IMR-90 (cell line): ENCODE measurements around the gene IQUB. TPM values are rescaled to one million over a fixed set of nuclear protein-coding genes. Genes with fewer than 3 reads are reported as not detected.

Experiments
- ATAC-seq: fragments of 200-7000 bp; cut with Tn5 transposase; 2 replicates; pipeline ENCODE4 v1.9.1; 2020; ENCODE audit warnings: low read depth, mild to moderate bottlenecking, moderate library complexity
- BruUV-seq: library from RNA; stranded (reverse); fragments of 400-500 nt; replicated peaks from 2 replicates; lab custom pipeline; 2021; lab: Mats Ljungman, UMichigan
- CTCF ChIA-PET: fragments of 300-600 bp; formaldehyde crosslinking; extraction: SDS; loops from one replicate; lab custom pipeline; 2021; ENCODE audit warnings: antibody characterized with exemption; lab: Yijun Ruan, JAX
- POLR2A ChIA-PET: fragments of 300-600 bp; sonication (Branson Sonifier 250); formaldehyde crosslinking; loops from one replicate; lab custom pipeline; 2022; ENCODE audit warnings: antibody characterized with exemption; ENCODE audit not compliant: unreplicated experiment; lab: Charles Lee
- DNase-seq: peaks from one replicate; pipeline ENCODE4 v3.0.0; 2013
- H2AFZ ChIP-seq: replicated peaks from 2 replicates; pipeline ENCODE3; 2013; ENCODE audit warnings: low read length, mild to moderate bottlenecking; ENCODE audit not compliant: poor library complexity
- H2AK5ac ChIP-seq: 2 replicates; pipeline ENCODE4 v1.6.1; 2013; ENCODE audit warnings: low read depth, low read length, inconsistent platforms
- H2AK9ac ChIP-seq: replicated peaks from 2 replicates; pipeline ENCODE3; 2013; ENCODE audit warnings: mild to moderate bottlenecking, low read depth, low read length, moderate library complexity; ENCODE audit not compliant: poor library complexity
- H2BK120ac ChIP-seq: 2 replicates; pipeline ENCODE4 v1.6.1; 2013; ENCODE audit warnings: low read depth, low read length, inconsistent platforms
- H2BK15ac ChIP-seq: 3 replicates; pipeline ENCODE4 v1.6.1; 2013; ENCODE audit warnings: low read depth, low read length, inconsistent platforms
- H2BK20ac ChIP-seq: 2 replicates; pipeline ENCODE4 v1.6.1; 2013; ENCODE audit warnings: low read depth, mild to moderate bottlenecking, inconsistent platforms, low read length, moderate library complexity
- H2BK5ac ChIP-seq: 2 replicates; pipeline ENCODE4 v1.6.1; 2013; ENCODE audit warnings: mild to moderate bottlenecking, low read depth, low read length, inconsistent platforms; ENCODE audit not compliant: poor library complexity, severe bottlenecking
- H3K14ac ChIP-seq: replicated peaks from 2 replicates; pipeline ENCODE4 v1.6.1; 2013; ENCODE audit warnings: low read depth, low read length, inconsistent platforms
- H3K18ac ChIP-seq: 2 replicates; pipeline ENCODE4 v1.6.1; 2013; ENCODE audit warnings: low read depth, low read length, control low read depth
- H3K23ac ChIP-seq: 2 replicates; pipeline ENCODE4 v1.6.1; 2013; ENCODE audit warnings: low read depth, low read length, inconsistent platforms
- H3K27ac ChIP-seq: 2 replicates; pipeline ENCODE4 v1.5.1; 2013; ENCODE audit warnings: mild to moderate bottlenecking, control low read depth, low read length; ENCODE audit not compliant: insufficient read depth
- H3K27me3 ChIP-seq: 2 replicates; pipeline ENCODE4 v1.6.1; 2013; ENCODE audit warnings: low read length; ENCODE audit not compliant: control insufficient read depth, insufficient read depth
- H3K36me3 ChIP-seq: 2 replicates; pipeline ENCODE4 v1.6.1; 2013; ENCODE audit warnings: low read length, mixed read lengths; ENCODE audit not compliant: control insufficient read depth, insufficient read depth
- H3K4ac ChIP-seq: 2 replicates; pipeline ENCODE4 v1.6.1; 2013; ENCODE audit warnings: low read depth, low read length, inconsistent platforms
- H3K4me1 ChIP-seq: 2 replicates; pipeline ENCODE4 v1.6.1; 2013; ENCODE audit warnings: low read length, mixed read lengths; ENCODE audit not compliant: control insufficient read depth, insufficient read depth
- H3K4me2 ChIP-seq: 2 replicates; pipeline ENCODE4 v1.6.1; 2013; ENCODE audit warnings: low read depth, mild to moderate bottlenecking, control low read depth, low read length, moderate library complexity
- H3K4me3 ChIP-seq: 2 replicates; pipeline ENCODE4 v1.5.1; 2013; ENCODE audit warnings: low read depth, mild to moderate bottlenecking, control low read depth, low read length, moderate library complexity; ENCODE audit not compliant: insufficient read depth
- H3K56ac ChIP-seq: 2 replicates; pipeline ENCODE4 v1.6.1; 2013; ENCODE audit warnings: low read length, inconsistent platforms; ENCODE audit not compliant: insufficient read depth; ENCODE audit errors: extremely low read depth
- H3K79me1 ChIP-seq, 2 experiments: 2 replicates each; pipeline ENCODE4 v1.6.1; 2013; ENCODE audit warnings: low read length in 2 of 2, inconsistent platforms in 1 of 2, low read depth in 1 of 2
- H3K9ac ChIP-seq: 2 replicates; pipeline ENCODE4 v1.6.1; 2013; ENCODE audit warnings: low read depth, low read length, control low read depth
- H3K9me1 ChIP-seq: 2 replicates; pipeline ENCODE4 v1.6.1; 2013; ENCODE audit warnings: low read length, inconsistent platforms; ENCODE audit not compliant: insufficient read depth
- H3K9me3 ChIP-seq: 2 replicates; pipeline ENCODE4 v1.6.1; 2013; ENCODE audit warnings: low read length; ENCODE audit not compliant: control insufficient read depth, insufficient read depth
- H4K20me1 ChIP-seq: 2 replicates; pipeline ENCODE4 v1.6.1; 2013; ENCODE audit warnings: low read length, inconsistent platforms; ENCODE audit not compliant: insufficient read depth
- H4K5ac ChIP-seq: 2 replicates; pipeline ENCODE4 v1.6.1; 2013; ENCODE audit warnings: mild to moderate bottlenecking, low read depth, low read length, control low read depth
- H4K8ac ChIP-seq, 2 experiments: 2 replicates each; pipeline ENCODE4 v1.6.1; 2013; ENCODE audit warnings: low read depth in 2 of 2, low read length in 2 of 2, control low read depth in 1 of 2, inconsistent platforms in 1 of 2
- H4K91ac ChIP-seq: 2 replicates; pipeline ENCODE4 v1.6.1; 2013; ENCODE audit warnings: low read depth, low read length, inconsistent platforms; ENCODE audit not compliant: insufficient read depth
- BHLHE40 ChIP-seq: fragments of 150-350 bp; IDR thresholded peaks from 2 replicates; pipeline ENCODE4 v1.6.1; 2016; ENCODE audit warnings: mild to moderate bottlenecking, low read depth, low read length
- CEBPB ChIP-seq: IDR thresholded peaks from 2 replicates; pipeline ENCODE4 v1.6.1; 2012; ENCODE audit warnings: low read depth, low read length, improper control_type of control experiment
- CHD1 ChIP-seq: IDR thresholded peaks from 2 replicates; pipeline ENCODE4 v1.6.1; 2012; ENCODE audit warnings: low read depth, low read length, improper control_type of control experiment
- MAFK ChIP-seq: IDR thresholded peaks from 2 replicates; pipeline ENCODE4 v1.6.1; 2012; ENCODE audit warnings: low read depth, low read length, improper control_type of control experiment
- MAZ ChIP-seq: IDR thresholded peaks from 2 replicates; pipeline ENCODE4 v1.6.1; 2012; ENCODE audit warnings: low read depth, mild to moderate bottlenecking, low read length, improper control_type of control experiment, moderate library complexity, borderline replicate concordance
- MXI1 ChIP-seq: IDR thresholded peaks from 2 replicates; pipeline ENCODE4 v1.6.1; 2012; ENCODE audit warnings: low read depth, mild to moderate bottlenecking, low read length, moderate library complexity, borderline replicate concordance
- NFE2L2 ChIP-seq: fragments of 150-350 bp; IDR thresholded peaks from 2 replicates; pipeline ENCODE4 v1.6.1; 2016; ENCODE audit warnings: low read depth, mild to moderate bottlenecking, low read length
- POLR2A ChIP-seq: IDR thresholded peaks from 2 replicates; pipeline ENCODE4 v1.6.1; 2012; ENCODE audit warnings: mild to moderate bottlenecking, low read depth, low read length
- RAD21 ChIP-seq: IDR thresholded peaks from 2 replicates; pipeline ENCODE4 v1.6.1; 2012; ENCODE audit warnings: low read length, improper control_type of control experiment
- RCOR1 ChIP-seq: IDR thresholded peaks from 2 replicates; pipeline ENCODE4 v1.6.1; 2012; ENCODE audit warnings: mild to moderate bottlenecking, low read length, improper control_type of control experiment; ENCODE audit not compliant: insufficient replicate concordance
- RFX5 ChIP-seq: IDR thresholded peaks from 2 replicates; pipeline ENCODE4 v1.8.0; 2012; ENCODE audit warnings: low read depth, mild to moderate bottlenecking, low read length, moderate library complexity
- SMC3 ChIP-seq: fragments of 150-350 bp; IDR thresholded peaks from 2 replicates; pipeline ENCODE4 v1.6.1; 2016; ENCODE audit warnings: low read depth, mild to moderate bottlenecking, antibody characterized with exemption, low read length, moderate library complexity
- WGBS, 2 experiments: methylation state at CpG; one replicate each; pipeline versions ENCODE4 v1.1.5 to v1.1.7; 2013; ENCODE audit warnings: missing lambda C conversion rate in 2 of 2; ENCODE audit not compliant: insufficient read length in 1 of 2; ENCODE audit errors: extremely low coverage in 2 of 2; 5-methylcytosine and 5-hydroxymethylcytosine counted together
- dilution Hi-C: fragments of 300-500 bp; cut with HindIII; formaldehyde crosslinking; loops from one replicate; pipeline ENCODE4 v1.14.3; 2018; ENCODE audit warnings: low sequenced_read_pairs; ENCODE audit not compliant: unreplicated experiment
- in situ Hi-C: fragments of 300-500 bp; cut with MboI; formaldehyde crosslinking; loops from 3 replicates; pipeline ENCODE4 v1.14.3; 2019; ENCODE audit warnings: low sequenced_read_pairs, inconsistent platforms, mixed read lengths
- intact Hi-C: fragments of 100-400 bp; cut with micrococcal nuclease; formaldehyde crosslinking; loops from 2 replicates; pipeline ENCODE4 v1.10.0; 2022
- polyA plus RNA-seq, 3 experiments: library from polyadenylated mRNA; depleted of rRNA; stranded (reverse); fragments of >200 nt; gene quantifications; 2 replicates each; pipeline ENCODE4 v1.2.3, GENCODE V29; 2012; ENCODE audit warnings: low replicate concordance in 1 of 3
- total RNA-seq: library from RNA; depleted of rRNA; stranded (reverse); fragments of >200 nt; gene quantifications from 2 replicates; pipeline ENCODE4 v1.2.3, GENCODE V29; 2012
- TF ChIP-seq, protein P1 (sequence below): fragments of 150-350 bp; IDR thresholded peaks from 2 replicates; pipeline ENCODE4 v1.6.1; 2016; ENCODE audit warnings: low read depth, mild to moderate bottlenecking, low read length, moderate library complexity, borderline replicate concordance

IQUB gene
- total and polyA plus RNA-seq, 2 of the 4 experiments (the other 2 are of a cell fraction) = 0.05 to 0.18 TPM

DNA sequence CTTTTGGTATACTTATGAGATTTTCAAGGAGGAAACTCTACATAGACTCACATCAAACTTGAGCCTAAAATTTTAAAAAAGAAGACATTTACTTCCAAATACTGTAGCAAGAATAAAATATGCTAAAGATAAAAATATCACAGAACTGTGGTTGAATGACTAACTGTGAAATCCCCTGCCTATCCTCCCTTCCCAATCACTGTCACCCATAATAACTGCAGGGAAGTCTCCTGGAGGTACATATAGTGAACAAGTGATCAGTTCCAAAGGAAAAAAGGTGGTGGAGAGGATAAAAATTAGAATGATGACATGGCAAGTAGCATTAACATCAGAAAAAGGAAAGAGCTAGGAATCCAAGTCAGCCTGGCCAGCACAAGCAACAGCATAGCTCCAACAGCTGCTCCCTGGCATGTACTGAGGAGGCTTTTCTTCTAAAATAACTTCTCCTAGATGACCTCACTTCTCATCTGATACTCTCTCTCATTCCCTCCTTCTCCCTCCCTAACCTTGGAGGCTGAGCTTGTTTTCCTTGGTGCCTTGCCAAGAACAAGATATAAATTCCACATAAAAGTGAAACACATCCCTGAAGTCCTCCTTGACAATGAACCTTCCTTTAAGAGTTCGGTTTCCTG is 124.0 kb downstream of the IQUB start:
- no peak overlapping the region for H3K27ac ChIP-seq
- H3K14ac ChIP-seq = no peak overlapping the region
- no peak overlapping the region for H3K4ac ChIP-seq
- ChIA-PET CTCF (no interaction called here), POLR2A (no interaction called here)
- no peak overlapping the region for H2AK5ac ChIP-seq
- no TSS peak for BruUV-seq
- in situ Hi-C loops = no loop called here
- ATAC-seq (no peak), DNase-seq (no peak)
- H3K79me1 ChIP-seq = no peaks in the 10 kb centered on the region
- no peak overlapping the region for H4K91ac ChIP-seq
- WGBS, 2 experiments = no CpG with 5 or more reads among the region's 1 CpG
- TF ChIP-seq MXI1 (no peak), NFE2L2 (no peak), POLR2A (no peak), CHD1 (no peak), RCOR1 (no peak), SMC3 (no peak), CEBPB (no peak), MAFK (no peak), MAZ (no peak), RAD21 (no peak), RFX5 (no peak), BHLHE40 (no peak)
- TF ChIP-seq, protein P1, sequence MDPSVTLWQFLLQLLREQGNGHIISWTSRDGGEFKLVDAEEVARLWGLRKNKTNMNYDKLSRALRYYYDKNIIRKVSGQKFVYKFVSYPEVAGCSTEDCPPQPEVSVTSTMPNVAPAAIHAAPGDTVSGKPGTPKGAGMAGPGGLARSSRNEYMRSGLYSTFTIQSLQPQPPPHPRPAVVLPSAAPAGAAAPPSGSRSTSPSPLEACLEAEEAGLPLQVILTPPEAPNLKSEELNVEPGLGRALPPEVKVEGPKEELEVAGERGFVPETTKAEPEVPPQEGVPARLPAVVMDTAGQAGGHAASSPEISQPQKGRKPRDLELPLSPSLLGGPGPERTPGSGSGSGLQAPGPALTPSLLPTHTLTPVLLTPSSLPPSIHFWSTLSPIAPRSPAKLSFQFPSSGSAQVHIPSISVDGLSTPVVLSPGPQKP = no peak
- no peak overlapping the region for H3K18ac ChIP-seq
- H2BK15ac ChIP-seq = no peak overlapping the region
- no peak overlapping the region for H3K23ac ChIP-seq
- no peak overlapping the region for H2BK20ac ChIP-seq
- dilution Hi-C loops = no loop called here
- H4K5ac ChIP-seq = no peak overlapping the region
- no peak overlapping the region for H3K4me2 ChIP-seq
- no peak overlapping the region for H3K56ac ChIP-seq
- H3K9ac ChIP-seq = no peak overlapping the region
- H3K4me1 ChIP-seq = no peaks in the 10 kb centered on the region
- intact Hi-C loops = no loop called here
- no peaks in the 10 kb centered on the region for H3K36me3 ChIP-seq
- no peak overlapping the region for H2AFZ ChIP-seq
- peaks cover 5% of the 10 kb centered on the region; the same call in 1 of the 2 replicates for H3K9me3 ChIP-seq
- H2AK9ac ChIP-seq = no peak overlapping the region
- H2BK5ac ChIP-seq = no peak overlapping the region
- no peak overlapping the region for H2BK120ac ChIP-seq
- H3K27me3 ChIP-seq = no peaks in the 10 kb centered on the region
- H3K4me3 ChIP-seq = no peak overlapping the region
- no peak overlapping the region for H4K8ac ChIP-seq
- no peaks in the 10 kb centered on the region for H3K9me1 ChIP-seq
- no peaks in the 10 kb centered on the region for H4K20me1 ChIP-seq
